ENCODE results near the gene PCNT.
"Not testable (repeated sequence)": the region's sequence is repeated elsewhere in the genome, so short reads cannot be mapped to it uniquely, and the experiment has no call there.

Gene PCNT

GRCh38 chr21:46427516-46427915, 103.6 kb downstream of the PCNT start:
- no peak for DNase-seq (ENCODE audit: low read depth in 2 of 2)

DNA sequence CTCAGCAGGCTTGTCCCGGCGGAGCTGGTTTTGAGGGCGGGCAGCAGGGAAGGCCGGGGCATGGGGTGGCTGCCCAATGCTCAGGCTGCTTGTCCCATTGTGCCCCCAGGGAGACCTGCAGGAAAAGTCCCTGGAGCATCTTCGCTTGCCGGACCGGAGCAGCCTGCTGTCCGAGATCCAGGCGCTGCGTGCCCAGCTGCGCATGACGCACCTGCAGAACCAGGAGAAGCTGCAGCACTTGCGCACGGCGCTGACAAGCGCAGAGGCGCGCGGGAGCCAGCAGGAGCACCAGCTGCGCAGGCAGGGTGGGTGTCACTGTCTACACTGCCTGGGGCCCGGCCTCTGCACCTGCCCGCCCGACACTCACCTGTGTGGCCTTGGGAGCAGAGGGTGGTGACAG, 104.3 kb downstream of the PCNT start:
- DNase-seq (ENCODE audit: low read depth in 2 of 2): no peak

DNA sequence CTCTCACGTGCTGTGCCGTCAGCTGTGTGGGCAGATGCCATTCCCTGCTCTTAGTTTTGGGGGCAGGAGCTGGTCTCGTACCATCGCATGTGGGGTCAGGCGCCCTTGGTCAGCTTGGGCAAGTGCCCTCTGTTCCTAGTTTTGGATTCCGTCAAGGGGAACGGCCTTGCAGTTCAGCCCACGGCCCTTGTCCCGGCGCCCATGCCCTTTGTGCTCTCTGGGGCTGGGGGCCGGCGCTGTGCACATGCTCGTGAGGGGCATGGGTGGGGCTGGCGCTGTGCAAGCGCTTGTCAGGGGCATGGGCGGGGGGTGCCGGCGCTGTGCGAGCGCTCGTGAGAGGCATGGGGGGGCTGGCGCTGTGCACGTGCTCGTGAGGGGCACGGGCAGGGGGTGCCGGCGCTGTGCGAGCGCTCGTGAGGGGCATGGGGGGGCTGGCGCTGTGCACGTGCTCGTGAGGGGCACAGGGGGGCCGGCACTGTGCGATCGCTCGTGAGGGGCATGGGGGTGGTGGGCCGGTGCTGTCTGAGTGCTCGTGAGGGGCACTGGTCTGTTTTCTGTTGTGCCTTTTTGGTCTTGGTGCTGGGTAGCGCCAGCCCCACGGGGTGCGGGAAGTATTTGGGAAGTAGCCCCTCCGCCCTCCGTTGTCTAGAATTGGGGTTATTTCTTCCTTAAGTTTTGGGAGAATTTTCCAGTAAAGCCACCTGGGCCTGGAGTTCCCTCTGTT, 105.2 kb downstream of the PCNT start:
- no peak for DNase-seq (ENCODE audit: low read depth in 2 of 2)

GRCh38 chr21:46429754-46430681, 106.1 kb downstream of the PCNT start:
- no peak for DNase-seq (ENCODE audit: low read depth in 2 of 2)

DNA sequence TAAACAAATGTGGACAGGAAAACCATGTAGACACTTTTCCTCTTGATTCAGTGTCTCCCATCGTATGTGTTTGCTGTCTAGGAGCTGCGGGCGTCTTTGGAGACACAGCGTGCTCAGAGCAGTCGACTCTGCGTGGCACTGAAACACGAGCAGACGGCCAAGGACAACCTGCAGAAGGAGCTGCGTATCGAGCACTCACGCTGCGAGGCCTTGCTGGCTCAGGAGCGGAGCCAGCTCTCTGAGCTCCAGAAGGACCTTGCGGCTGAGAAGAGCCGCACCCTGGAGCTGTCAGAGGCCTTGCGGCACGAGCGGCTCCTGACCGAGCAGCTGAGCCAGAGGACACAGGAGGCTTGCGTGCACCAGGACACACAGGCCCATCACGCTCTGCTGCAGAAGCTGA, 107.5 kb downstream of the PCNT start:
- no peak for DNase-seq (ENCODE audit: low read depth in 2 of 2)

GRCh38 chr21:46431884-46432488, 108.0 kb downstream of the PCNT start:
- no peak for DNase-seq (ENCODE audit: low read depth in 2 of 2)

DNA sequence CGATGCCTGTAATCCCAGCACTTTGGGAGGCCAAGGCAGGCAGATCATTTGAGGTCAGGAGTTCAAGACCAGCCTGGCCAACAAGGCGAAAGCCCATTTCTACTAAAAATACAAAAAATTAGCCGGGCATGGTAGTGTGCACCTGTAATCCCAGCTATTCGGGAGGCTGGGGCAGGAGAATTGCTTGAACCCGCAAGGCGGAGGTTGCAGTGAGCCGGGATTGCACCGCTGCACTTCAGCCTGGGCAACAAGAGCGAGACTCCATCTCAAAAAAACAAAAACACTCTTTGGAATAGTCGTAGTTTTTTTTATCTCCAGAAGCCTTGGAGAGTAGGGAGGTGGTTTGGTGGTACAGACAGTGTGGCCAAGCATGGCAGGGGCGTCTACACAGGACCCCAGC, 109.2 kb downstream of the PCNT start:
- DNase-seq (ENCODE audit: low read depth in 2 of 2): not testable (repeated sequence)

- DNase-seq (ENCODE audit: low read depth in 2 of 2): no peak
Measured at GRCh38 chr21:46434322-46434958, 110.5 kb downstream of the PCNT start.

GRCh38 chr21:46435786-46436227, 111.9 kb downstream of the PCNT start:
- no peak for DNase-seq (ENCODE audit: low read depth in 2 of 2)

- DNase-seq (ENCODE audit: low read depth in 2 of 2): no peak
Measured at GRCh38 chr21:46436621-46437020, 112.7 kb downstream of the PCNT start.

DNA sequence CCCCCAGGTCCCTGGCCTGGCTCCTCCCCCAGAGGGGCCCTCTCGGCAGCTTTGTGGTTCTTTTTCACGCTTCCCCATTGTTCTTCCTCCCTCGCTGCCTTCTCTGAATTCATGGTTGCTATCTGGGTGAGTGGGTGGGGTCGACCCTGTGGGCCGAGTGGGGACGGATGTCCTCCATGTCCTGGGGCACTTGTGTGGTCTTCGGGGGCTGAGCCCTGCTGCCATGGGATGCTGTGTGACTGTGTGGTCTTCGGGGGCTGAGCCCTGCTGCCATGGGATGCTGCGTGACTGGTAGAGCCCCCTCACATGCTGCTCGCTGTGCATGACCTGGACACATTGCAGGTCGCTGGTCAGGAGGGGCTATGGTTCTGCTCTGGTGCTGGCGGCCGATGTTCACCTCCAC, 113.1 kb downstream of the PCNT start:
- no peak for DNase-seq (ENCODE audit: low read depth in 2 of 2)

DNA sequence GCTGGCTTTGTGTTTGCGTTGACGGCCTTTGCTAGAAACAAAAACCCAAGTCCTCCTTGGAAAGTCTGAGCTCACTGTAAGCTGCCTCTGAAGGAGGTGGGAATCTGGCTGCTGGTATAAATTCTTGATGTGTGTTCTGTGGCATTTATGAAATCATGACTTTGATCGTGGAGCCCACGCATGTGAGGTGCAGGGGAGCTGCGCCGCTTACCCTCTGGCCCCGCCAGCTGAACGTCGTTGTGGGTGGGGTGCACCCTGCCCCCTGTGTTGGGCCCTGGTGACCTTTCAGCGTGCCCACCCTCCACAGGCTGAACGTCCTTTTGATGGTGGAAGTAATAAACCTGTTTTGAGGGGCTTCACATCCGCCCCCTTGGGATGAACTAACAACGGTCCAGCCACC, 113.6 kb downstream of the PCNT start:
- no peak for DNase-seq (ENCODE audit: low read depth in 2 of 2)

- no peak for DNase-seq (ENCODE audit: low read depth in 2 of 2)
Measured at GRCh38 chr21:46438241-46438640, 114.3 kb downstream of the PCNT start.

DNA sequence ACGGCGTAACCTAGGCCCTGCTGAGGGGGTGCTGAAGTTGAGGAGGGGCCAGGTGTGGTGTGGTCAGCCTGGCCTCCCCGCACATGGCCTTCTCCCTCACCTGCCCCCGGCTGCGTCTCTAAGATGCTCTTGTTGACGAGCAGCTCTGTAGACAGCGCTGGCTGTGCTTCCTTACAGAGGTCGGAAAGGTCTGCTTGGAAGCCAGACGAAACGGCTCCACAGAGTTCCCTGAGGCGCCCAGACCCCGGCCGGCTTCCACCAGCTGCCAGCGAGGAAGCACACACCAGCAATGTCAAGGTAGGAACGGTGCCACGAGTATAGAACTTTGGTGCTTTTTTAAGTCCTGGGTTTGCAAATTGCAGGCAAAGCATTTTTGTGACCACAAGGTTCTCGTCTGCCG, 116.0 kb downstream of the PCNT start:
- DNase-seq (ENCODE audit: low read depth in 2 of 2): no peak

DNA sequence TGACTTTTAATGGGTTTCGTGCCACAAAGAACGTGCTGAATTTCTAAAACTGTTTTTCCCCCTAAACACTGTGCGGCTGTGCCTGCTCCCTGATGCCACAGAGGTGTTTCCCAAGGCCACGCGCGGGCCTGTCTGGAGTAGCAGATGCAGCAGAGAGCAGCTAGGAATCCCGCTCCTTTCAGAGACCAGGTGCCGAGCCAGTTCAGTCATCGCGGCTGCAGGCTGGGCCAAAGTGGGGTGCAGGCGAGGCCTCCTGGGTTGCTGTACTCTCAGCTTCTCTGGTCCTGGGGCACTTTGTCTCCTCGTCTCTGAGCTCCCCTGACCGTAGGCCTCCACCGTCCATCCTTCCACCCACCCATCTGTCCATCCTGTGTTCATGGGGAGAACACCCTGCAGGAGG, 117.4 kb downstream of the PCNT start:
- DNase-seq (ENCODE audit: low read depth in 2 of 2): no peak

- DNase-seq (ENCODE audit: low read depth in 2 of 2): no peak
Measured at GRCh38 chr21:46441961-46442498, 118.1 kb downstream of the PCNT start.

DNA sequence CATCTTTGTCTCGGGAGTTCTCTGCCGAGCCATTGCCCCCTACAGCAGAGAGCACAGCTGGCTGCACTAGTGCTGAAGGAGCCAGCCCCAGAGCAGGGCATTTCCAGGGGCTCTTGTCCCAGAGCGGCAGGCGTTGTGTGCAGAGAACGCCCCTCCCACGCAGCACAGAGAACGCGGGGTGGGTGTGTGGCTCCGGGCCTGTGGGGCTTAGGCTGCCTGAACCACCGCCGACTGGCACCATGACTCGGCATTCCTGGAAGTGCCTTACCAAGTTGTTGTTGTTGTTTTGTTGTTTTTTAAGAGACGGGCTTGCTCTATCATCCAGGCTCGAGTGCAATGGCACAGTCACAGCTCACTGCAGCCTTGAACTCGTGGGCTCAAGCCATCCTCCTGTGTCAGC, 119.0 kb downstream of the PCNT start:
- DNase-seq (ENCODE audit: low read depth in 2 of 2): no peak

GRCh38 chr21:46443910-46444309, 120.0 kb downstream of the PCNT start:
- no peak for DNase-seq (ENCODE audit: low read depth in 2 of 2)

GRCh38 chr21:46448108-46448507, 124.2 kb downstream of the PCNT start:
- no peak for DNase-seq (ENCODE audit: low read depth in 2 of 2)

DNA sequence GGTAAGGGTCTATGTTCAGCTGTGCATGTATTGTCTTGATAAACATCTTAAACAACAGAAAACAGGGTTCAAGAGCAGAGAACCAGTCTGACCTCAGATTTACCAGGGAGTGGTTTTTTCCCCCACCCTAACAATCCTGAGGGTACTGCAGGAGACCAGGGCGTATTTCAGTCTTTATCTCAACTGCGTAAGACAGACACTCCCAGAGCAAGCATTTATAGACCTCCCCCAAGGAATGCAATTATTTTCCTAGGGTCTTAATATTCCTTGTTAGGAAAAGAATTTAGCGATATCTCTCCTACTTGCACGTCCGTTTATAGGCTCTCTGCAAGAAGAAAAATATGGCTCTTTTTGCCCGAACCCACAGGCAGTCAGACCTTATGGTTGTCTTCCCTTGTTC, 124.9 kb downstream of the PCNT start:
- not testable (repeated sequence) for DNase-seq (ENCODE audit: low read depth in 2 of 2)

GRCh38 chr21:46452710-46453109, 128.8 kb downstream of the PCNT start:
- no peak for DNase-seq (ENCODE audit: low read depth in 2 of 2)

DNA sequence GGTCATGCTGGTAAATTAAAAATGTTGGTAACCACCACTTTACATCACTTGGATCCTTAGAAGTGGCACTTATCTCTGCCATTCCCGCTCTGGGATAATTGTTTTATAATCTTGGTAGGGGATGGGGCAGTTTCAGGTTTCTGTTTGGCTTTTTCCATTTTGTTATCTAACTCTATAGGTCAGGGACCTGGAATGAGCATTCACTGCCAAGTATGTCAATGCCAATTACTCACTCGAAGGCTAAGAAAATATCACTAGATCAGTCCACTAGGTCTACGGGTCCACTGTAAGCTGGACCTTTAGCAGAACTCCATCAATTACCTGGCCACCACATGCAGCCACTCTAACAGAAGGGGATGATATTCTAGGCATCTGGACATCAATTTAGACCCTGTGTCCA, 130.2 kb downstream of the PCNT start:
- no peak for DNase-seq (ENCODE audit: low read depth in 2 of 2)

Data from fibroblast of skin of left biceps (primary cell).